ENCODE data around the gene NR3C1.

The NR3C1 gene

GRCh38 chr5:143427122-143427735 is 23.7 kb upstream of the NR3C1 start:
- no peak for TF ChIP-seq CTCF (conservative IDR thresholded peaks at IDR 0.05; ENCODE audit: control insufficient read depth, insufficient read depth, low read depth, low read length)
- H3K4me3 ChIP-seq (ENCODE audit: control insufficient read depth, low read depth, low read length) = no peak overlapping the region
- no peak for DNase-seq (ENCODE audit: low read depth)

GRCh38 chr5:143426437-143426991 is 23.0 kb upstream of the NR3C1 start:
- DNase-seq (ENCODE audit: low read depth) = peak; percentile 42
- no peak for TF ChIP-seq CTCF (conservative IDR thresholded peaks at IDR 0.05; ENCODE audit: control insufficient read depth, insufficient read depth, low read depth, low read length)
- H3K4me3 ChIP-seq (ENCODE audit: control insufficient read depth, low read depth, low read length) = no peak overlapping the region

GRCh38 chr5:143425835-143426234 is 22.3 kb upstream of the NR3C1 start:
- no peak for TF ChIP-seq CTCF (conservative IDR thresholded peaks at IDR 0.05; ENCODE audit: control insufficient read depth, insufficient read depth, low read depth, low read length)
- H3K4me3 ChIP-seq (ENCODE audit: control insufficient read depth, low read depth, low read length) = no peak overlapping the region
- DNase-seq (ENCODE audit: low read depth) = no peak

- TF ChIP-seq CTCF (conservative IDR thresholded peaks at IDR 0.05; ENCODE audit: control insufficient read depth, insufficient read depth, low read depth, low read length) = no peak
- DNase-seq (ENCODE audit: low read depth) = no peak
- H3K4me3 ChIP-seq (ENCODE audit: control insufficient read depth, low read depth, low read length) = no peak overlapping the region
Observed at GRCh38 chr5:143418140-143418866, 14.8 kb upstream of the NR3C1 start.

- no peak for TF ChIP-seq CTCF (conservative IDR thresholded peaks at IDR 0.05; ENCODE audit: control insufficient read depth, insufficient read depth, low read depth, low read length)
- no peak overlapping the region for H3K4me3 ChIP-seq (ENCODE audit: control insufficient read depth, low read depth, low read length)
- no peak for DNase-seq (ENCODE audit: low read depth)
Observed at GRCh38 chr5:143417503-143418139, 14.1 kb upstream of the NR3C1 start.

GRCh38 chr5:143416411-143416810 is 12.9 kb upstream of the NR3C1 start:
- DNase-seq (ENCODE audit: low read depth) = no peak
- no peak overlapping the region for H3K4me3 ChIP-seq (ENCODE audit: control insufficient read depth, low read depth, low read length)
- no peak for TF ChIP-seq CTCF (conservative IDR thresholded peaks at IDR 0.05; ENCODE audit: control insufficient read depth, insufficient read depth, low read depth, low read length)

Measured in fibroblast of mammary gland (primary cell).